HG02642 (cell line): Measurements from ENCODE around the gene NR1D1.
A peak's percentile ranks its signal among the peaks of the same experiment; 100 is the strongest.

Experiments used
- ATAC-seq: cut with Tn5 transposase; IDR thresholded peaks from one replicate; pipeline ENCODE4 v1.9.1; 2021; ENCODE audit warnings: mild to moderate bottlenecking; ENCODE audit not compliant: unreplicated experiment, poor library complexity

The NR1D1 gene

DNA sequence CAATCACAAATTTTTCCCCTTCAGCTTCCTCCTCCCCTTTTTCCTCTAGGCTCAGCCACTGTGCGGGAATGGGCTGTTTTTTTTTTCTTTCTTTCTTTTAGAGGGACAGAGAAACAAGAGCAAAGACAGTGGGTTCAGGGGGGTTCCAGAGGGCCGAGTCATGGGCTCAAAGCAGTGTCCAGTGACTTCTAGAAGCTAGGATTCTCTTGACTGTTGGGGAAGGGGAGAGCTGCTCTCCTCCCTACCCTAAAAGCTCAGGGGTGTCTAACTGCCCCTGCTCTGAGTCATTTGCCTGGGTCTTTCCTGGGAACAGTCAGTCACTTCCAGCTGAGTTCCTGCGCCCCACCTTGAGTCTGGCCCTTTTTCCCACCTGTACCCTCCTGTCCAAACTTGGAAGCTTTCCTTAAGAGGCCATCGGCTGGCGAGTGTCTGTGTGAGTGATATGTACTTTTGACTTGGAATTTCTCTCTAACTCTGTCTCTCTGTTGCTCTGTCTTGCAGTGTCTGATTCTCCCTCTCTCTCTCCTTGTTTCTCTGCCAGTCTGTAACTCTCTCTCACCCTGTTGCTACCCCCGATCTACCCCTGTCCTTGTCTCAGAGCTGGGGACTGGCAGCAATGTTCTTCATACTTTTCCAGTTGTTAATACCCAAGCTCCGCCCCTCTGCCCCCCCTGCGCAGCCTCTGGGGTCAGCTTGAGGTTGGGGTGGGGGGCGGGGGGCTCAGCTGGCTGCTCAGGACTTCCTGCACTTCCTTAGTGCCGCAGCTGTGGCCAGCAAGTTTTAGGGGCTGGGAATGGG, 35.2 kb downstream of the NR1D1 start:
- no peak for ATAC-seq

DNA sequence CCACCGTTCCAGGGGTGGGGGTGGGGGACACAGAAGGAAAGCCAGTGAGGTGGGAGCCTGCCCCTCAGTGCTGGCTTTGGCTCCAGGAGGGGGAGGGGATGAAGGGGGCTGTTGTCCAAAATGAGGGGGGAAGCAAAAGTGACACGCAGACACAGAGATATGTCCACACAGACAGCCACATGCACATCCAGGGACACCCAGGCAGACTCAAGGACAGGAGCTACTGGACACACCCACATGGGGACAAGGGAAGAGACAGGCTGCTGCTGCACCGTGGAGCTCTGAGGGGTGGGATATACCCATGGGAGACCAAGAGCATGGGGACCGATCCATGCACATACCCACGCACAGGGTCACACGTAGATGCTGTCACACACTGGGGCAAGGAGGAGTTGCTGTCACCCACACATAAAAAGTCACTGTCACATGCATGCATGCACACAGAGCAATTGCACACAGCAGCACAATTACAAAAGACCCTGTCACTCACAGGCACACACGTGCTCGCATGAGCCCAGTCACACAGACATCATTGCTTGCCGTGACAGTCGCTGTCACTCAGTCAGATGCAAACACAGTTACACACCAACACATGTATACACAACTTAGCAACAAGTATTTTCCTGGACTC, 36.4 kb downstream of the NR1D1 start:
- no peak for ATAC-seq

DNA sequence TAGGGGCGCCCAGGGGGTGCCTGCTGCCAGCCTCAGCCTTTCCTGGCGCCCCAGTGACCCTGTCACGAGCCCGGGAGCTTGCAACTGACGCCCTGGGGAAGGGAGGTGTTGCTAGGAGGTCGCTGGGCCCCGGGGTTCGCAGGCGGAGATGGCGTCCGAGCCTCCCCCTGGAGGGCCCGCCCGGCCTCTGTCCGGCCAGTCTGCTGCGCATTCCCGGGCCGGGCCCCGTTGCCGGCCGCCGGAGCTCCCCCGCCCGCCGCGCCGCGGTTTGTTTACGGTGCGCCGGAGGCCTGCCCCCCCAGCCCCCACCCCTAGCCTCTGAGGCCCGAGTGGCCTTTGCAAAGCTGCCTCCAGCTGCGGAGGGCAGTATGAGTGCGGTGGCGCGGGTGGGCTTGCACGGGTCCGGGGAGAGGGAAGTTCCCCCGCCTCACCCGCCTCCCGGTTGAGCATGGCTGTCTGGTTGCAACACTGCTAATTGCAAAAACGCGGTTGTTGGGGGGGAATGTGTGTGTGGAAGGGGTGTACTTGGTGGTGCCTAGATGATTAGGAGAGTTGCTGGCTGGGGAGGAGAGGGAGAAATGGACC, 37.1 kb downstream of the NR1D1 start:
- peak; percentile 30 for ATAC-seq

DNA sequence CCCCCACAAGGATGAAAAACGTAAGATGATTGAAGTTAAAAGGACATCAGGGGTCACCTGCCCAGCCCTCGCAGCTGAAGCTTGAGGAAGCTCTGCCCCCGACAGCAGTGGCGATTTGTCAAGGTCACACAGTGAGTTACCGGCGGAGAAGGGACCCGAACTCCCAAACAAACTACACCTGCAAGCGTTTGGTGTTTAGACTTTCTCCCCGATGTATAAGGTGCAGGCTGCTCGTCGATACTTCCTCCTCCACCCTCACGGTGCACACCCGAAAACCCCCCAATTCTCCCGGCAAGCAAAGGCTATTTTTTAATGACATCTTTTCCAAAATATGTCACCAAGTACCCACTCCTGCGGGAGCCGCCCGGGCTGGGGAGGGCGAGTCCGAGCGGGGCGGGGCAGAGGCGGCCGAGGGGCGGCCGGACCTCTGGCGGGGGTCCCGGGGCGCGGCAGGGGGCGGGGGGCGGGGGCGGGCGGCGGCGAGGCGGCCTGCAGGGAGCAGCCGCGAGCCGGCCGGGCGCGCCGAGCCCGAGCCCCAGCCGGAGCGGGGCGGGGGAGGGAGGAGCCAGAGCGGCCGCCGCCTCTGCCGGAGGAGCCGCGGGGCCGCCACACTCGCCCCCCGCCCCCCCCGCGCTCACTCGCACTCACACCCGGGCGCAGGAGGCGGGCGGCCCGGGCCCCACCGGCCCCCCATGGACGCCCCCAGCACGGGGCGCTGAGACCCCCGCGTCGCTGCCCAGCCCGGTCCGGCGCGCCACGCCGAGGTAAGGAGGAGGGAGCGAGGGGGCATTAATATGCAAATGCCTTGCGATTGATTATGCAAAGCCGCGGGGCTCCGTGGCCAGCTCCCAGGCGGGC, 37.8 kb downstream of the NR1D1 start, which contains the start of gene THRA:
TSS of gene THRA (plus strand) at position 637 of the 858 bp plus-strand sequence. CDS start 11,524 bp downstream, outside the sequence.
- peak; percentile 74 for ATAC-seq

DNA sequence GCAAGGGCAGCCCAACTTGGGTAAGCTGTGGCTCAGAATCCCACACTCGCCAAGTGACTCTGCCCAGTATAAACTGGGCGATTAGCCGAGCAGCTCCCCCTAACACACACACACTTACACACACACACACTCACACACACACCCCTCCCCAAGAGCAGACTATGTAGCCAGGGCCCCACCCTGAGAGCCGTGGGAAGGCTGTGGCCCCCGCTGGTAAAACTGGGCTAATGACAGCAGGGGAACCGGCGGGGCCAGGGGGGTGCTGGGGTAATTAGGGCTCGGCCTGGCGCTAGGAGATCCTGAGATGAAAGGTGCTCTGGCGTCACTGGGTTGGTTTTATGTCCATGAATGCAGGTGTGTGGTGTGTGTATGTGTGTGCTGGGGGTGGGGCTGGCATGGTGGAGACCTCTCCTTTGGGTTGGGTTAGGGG, 38.8 kb downstream of the NR1D1 start:
- no peak for ATAC-seq

DNA sequence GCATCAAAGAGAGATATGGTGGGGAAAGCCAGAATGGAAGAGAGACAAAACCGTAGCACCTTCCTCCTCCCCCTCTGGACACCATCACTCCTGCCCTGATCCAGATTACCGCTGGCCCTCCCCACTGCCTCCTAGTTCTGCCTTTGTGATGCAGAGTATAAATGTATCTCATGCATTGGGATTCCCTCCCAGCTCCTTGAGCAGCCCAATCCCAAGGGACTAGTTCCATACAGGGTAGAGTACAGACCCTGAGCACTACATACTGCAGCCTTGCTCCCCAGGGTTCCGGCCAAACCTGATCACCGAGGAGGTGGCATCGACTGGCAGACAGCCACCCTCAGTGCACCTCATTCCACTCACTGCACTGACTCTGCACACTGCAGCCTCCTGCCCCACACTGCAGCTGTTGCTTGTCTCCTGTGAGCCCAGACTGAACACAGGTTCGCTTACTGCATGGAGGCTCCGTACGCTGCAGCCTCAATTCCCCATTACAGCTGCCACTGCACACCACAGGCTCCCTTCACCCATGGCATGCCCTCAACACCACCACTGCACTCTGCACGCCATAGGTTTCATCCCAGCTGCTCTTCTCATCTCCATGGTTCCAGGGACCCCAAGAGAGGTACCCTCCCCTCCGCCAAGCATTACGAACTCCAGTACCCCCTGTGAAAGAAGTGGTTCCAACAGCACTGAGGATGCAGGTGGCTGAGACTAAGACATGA, 39.3 kb downstream of the NR1D1 start:
- no peak for ATAC-seq

DNA sequence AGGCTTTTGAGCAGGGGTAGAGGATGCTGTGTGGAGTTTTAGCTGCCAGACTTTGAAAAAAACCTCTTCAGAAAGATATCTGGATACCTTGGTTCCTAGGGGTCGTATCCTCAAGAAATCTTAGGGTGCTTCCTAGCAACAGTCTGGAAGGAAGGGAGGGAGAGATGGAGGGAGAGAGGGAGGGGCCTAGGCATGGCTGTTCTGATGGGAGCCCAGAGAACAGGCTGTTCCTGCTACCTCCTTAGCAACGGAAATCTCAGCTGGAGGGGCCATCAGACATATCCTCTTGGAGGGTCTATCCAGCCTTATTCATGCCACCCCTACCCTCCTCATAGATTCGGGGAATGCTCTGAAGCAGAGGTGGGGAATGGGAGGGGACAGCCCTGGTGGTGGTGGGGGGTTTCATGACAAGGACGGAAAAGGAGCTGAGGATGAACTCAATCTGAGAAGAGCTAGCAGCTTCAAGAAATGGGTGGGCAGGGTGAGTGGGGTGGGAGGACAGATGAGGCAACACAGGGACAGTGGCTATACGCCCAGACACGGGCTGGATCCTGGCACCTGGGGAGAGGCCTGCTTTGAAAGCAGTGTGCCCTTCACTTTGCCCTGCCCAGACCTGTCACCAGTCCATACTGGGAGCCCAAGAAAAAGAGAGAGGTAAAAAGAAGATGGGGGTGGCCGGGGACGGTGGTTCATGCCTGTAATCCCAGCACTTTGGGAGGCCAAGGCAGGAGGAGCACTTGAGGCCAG, 40.5 kb downstream of the NR1D1 start:
- no peak for ATAC-seq

DNA sequence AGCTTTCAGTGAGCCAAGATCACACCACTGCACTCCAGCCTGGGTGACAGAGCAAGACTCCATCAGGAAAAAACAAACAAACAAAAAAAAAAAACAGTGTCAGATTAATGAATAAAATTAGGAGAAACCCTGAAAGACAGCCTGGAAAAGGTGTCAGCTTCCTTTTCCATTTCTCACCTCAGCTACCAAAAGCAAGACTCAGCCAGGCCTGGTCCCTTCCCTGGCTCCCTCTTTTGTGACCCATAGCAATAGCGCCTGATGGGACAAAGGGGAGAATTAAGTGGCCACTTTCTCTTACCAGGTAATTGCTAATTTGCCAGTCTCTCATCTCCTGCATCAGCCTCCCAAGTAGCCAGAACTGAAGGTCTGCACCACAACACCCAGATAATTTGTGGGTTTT, 41.5 kb downstream of the NR1D1 start:
- ATAC-seq: no peak

DNA sequence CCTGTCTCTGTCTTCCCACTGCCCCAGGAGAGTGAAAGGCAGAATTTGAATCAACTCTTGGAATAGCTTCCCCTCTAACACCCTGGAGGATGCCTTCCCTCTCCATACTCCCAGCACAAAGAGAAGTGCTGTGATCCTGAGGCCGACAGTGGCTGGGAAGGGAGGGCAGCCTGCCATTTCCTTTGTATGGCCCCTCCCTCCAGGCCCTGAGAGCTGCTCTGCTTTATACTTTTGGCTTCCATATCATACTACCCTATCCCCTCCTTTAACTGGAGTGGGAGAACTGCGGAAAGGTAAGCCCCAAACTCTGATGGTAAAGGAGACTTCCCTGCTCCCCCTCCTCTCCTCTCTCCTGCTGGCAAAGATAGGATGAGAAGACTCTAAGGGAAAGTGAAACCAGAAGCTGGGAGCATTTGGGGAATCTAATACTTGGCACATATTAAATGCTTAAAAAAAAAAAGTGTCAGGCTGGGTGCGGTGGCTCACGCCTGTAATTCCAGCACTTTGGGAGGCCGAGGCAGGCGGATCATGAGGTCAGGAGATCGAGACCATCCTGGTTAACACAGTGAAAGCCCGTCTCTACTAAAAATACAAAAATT, 42.1 kb downstream of the NR1D1 start:
- no peak for ATAC-seq

DNA sequence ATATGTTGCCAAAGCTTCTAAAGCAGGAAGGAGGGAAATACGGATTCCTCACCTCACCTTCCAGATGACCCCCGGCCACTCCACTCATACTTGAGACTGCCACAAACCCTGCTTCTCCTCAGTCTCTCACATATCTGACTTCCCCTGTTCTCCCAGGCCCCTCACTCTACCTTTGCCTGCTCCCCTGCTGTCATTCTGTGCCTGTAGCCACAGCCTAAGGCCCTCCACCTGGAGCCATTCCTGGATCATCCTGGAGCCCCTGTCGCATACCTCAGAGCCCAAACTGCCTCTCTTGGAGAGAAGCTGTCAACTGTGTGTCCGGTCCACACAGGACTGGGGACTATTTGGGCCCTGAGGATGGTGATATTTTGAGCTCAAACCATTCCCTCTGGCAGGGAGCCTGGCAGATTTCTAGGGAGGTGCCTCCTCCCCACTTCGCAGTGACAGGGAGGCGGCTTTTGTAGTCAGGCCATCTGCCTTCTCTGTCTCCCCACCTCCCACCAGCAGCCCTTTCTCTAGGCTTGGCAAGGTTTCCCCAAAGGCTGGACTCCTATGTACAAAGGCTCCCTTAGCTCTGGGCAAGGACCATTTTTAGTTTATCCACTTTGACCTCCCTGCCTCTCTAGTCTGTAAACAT, 43.9 kb downstream of the NR1D1 start:
- no peak for ATAC-seq
